ENCODE results near the gene GMIP.

- TF ChIP-seq CTCF (IDR thresholded peaks at IDR 0.05) (no peak), EZH2phosphoT487 (IDR thresholded peaks at IDR 0.05; ENCODE audit: borderline replicate concordance, low read depth) (no peak), MXI1 (IDR thresholded peaks at IDR 0.05; ENCODE audit: low read depth, low read length) (no peak), USF2 (IDR thresholded peaks at IDR 0.05; ENCODE audit: borderline replicate concordance, low read depth, low read length) (no peak), RXRA (IDR thresholded peaks at IDR 0.05; ENCODE audit: borderline replicate concordance, low read depth) (no peak), MAX (IDR thresholded peaks at IDR 0.05; ENCODE audit: low read depth) (no peak), POLR2AphosphoS5 (IDR thresholded peaks at IDR 0.05; ENCODE audit: low read depth, low read length) (no peak), RAD21 (IDR thresholded peaks at IDR 0.05; ENCODE audit: low read length) (no peak), TAF1 (IDR thresholded peaks at IDR 0.05; ENCODE audit: borderline replicate concordance, low read depth, low read length) (no peak)
Observed at GRCh38 chr19:19687090-19687489, 43.6 kb upstream of the GMIP start.

All from SK-N-SH (cell line).